ENCODE results near the gene PVR. TPM values are rescaled to one million over a fixed set of nuclear protein-coding genes. Genes with fewer than 3 reads are reported as not detected.

Gene PVR
- total and polyA plus RNA-seq, 7 donors = 3.0 to 39.4 (median 11.5) TPM

- H3K36me3 ChIP-seq = no peaks in the 10 kb centered on the region
- WGBS, 2 donors = 37 to 44% methylated on average over 11 of the region's 11 CpGs
- intact Hi-C loops (cut with DNase I) = loop anchor here (1.0 kb wide), 1 partner anchor 81 kb away; no protein-coding TSS in a partner anchor
- peak; percentile 77 for DNase-seq
- no peak for TF ChIP-seq EP300 (IDR thresholded peaks at IDR 0.05)
- TF ChIP-seq, protein P1, sequence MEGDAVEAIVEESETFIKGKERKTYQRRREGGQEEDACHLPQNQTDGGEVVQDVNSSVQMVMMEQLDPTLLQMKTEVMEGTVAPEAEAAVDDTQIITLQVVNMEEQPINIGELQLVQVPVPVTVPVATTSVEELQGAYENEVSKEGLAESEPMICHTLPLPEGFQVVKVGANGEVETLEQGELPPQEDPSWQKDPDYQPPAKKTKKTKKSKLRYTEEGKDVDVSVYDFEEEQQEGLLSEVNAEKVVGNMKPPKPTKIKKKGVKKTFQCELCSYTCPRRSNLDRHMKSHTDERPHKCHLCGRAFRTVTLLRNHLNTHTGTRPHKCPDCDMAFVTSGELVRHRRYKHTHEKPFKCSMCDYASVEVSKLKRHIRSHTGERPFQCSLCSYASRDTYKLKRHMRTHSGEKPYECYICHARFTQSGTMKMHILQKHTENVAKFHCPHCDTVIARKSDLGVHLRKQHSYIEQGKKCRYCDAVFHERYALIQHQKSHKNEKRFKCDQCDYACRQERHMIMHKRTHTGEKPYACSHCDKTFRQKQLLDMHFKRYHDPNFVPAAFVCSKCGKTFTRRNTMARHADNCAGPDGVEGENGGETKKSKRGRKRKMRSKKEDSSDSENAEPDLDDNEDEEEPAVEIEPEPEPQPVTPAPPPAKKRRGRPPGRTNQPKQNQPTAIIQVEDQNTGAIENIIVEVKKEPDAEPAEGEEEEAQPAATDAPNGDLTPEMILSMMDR (IDR thresholded peaks at IDR 0.05) = peak; percentile 70 to 93 (median 84)
- no peak overlapping the region for H3K4me3 ChIP-seq
- no peaks in the 10 kb centered on the region for H3K9me3 ChIP-seq
- H3K27ac ChIP-seq = no peak overlapping the region
- peaks cover 0 to 3% (median 0%) of the 10 kb centered on the region in 3 donors for H3K27me3 ChIP-seq
- H3K4me1 ChIP-seq = no peaks in the 10 kb centered on the region
Observed at GRCh38 chr19:44689290-44690130, 45.8 kb downstream of the PVR start.

DNA sequence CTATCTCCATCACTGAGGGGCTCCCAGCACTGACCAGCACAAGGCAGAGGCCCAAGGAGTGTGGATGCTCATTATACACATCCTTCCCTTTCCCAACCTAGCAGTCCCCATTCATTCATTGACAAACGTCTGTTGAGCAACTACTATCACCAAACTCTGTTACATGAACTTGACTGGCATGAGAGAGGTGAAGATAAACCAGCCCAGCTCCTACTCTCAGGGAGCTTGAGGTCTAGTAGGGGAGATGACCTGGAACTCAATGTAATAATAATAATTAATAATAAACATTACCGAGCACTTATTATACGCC is 46.4 kb downstream of the PVR start:
- DNase-seq = no peak
- WGBS, 2 donors = 87 to 91% methylated on average over 3 of the region's 3 CpGs
- Histone ChIP-seq H3K4me1 (no peaks in the 10 kb centered on the region), H3K27ac (no peak overlapping the region), H3K9me3 (no peaks in the 10 kb centered on the region), H3K27me3 (peaks cover 0 to 3% (median 0%) of the 10 kb centered on the region in 3 donors), H3K4me3 (no peak overlapping the region), H3K36me3 (no peaks in the 10 kb centered on the region)
- TF ChIP-seq, protein P1 (IDR thresholded peaks at IDR 0.05) = no peak
- intact Hi-C loops (cut with DNase I) = no loop called here

DNA sequence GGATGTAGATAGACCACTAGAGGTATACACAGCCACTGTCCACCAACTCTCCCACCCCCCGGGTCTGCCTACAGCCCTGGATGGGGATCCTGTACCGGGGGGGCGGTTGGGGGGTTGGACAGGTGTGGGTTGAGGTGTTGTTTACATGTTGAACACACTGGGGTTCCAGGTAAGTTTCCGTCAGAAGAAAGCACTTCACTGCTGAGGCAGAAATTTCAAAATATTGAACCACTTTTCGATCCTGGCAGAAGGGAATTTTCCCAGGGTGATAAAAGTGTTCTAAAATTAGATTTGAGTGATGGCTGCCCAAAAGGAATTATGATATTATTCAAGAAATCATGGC is 48.6 kb downstream of the PVR start:
- Histone ChIP-seq H3K36me3 (no peaks in the 10 kb centered on the region), H3K4me1 (no peaks in the 10 kb centered on the region), H3K27ac (no peak overlapping the region), H3K9me3 (no peaks in the 10 kb centered on the region), H3K4me3 (no peak overlapping the region), H3K27me3 (peaks cover 0 to 7% (median 3%) of the 10 kb centered on the region in 3 donors)
- 4 to 32% methylated on average over 5 of the region's 5 CpGs for WGBS, 2 donors
- intact Hi-C loops (cut with DNase I) = no loop called here
- TF ChIP-seq EP300 (IDR thresholded peaks at IDR 0.05) (no peak), POLR2A (IDR thresholded peaks at IDR 0.05) (no peak), POLR2AphosphoS5 (IDR thresholded peaks at IDR 0.05) (no peak)
- TF ChIP-seq, protein P1 (IDR thresholded peaks at IDR 0.05) = no peak
- DNase-seq = no peak

DNA sequence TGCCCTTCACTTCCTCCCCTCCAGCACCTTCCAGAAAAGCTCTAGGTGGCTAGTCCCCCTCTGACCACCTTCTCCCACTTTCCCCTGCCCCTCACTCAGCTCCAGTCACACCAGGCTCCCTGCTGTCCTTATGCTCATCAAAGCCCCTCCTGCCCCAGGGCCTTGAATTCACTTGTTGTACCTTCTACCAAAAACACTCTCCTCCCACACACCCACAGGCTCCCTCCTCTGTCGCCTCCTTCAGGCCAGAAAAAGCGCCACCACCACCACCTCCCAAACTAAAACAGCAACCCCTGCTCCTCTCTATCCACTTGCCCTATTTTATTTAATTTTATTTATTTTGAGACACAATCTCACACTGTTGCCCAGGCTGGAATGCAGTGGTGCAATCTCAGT is 50.5 kb downstream of the PVR start:
- no peak for TF ChIP-seq POLR2A (IDR thresholded peaks at IDR 0.05)
- TF ChIP-seq, protein P1 (IDR thresholded peaks at IDR 0.05) = no peak
- TF ChIP-seq POLR2AphosphoS5 (IDR thresholded peaks at IDR 0.05) = no peak
- TF ChIP-seq EP300 (IDR thresholded peaks at IDR 0.05) = no peak
- no peak overlapping the region for H3K4me3 ChIP-seq
- peak overlapping the region in 1 of 4 donors; percentile 17 for H3K27ac ChIP-seq
- no peaks in the 10 kb centered on the region for H3K36me3 ChIP-seq
- WGBS, 2 donors = 78 to 82% methylated on average over 2 of the region's 2 CpGs
- DNase-seq = no peak
- H3K9me3 ChIP-seq = no peaks in the 10 kb centered on the region
- peaks cover 0 to 17% (median 0%) of the 10 kb centered on the region in 3 donors for H3K27me3 ChIP-seq
- no peaks in the 10 kb centered on the region for H3K4me1 ChIP-seq
- intact Hi-C loops (cut with DNase I) = no loop called here

Data from sigmoid colon (tissue), 7 donors.